Central memory CD8-positive, alpha-beta T cell (primary cell): ENCODE results near the gene NMU.
"Not testable (repeated sequence)": the region's sequence is repeated elsewhere in the genome, so short reads cannot be mapped to it uniquely, and the experiment has no call there.

Experiments
- ATAC-seq: fragments of 150-1000 bp; cut with Tn5 transposase; replicated peaks from 2 replicates; pipeline ENCODE4 v1.10.0; 2022; ENCODE audit warnings: mild to moderate bottlenecking, moderate FRiP score, moderate number of reproducible peaks; ENCODE audit not compliant: poor library complexity, severe bottlenecking; ENCODE audit errors: extremely low read depth
- DNase-seq, 2 donors: peaks; one replicate each; pipeline ENCODE4 v3.0.0; 2021; ENCODE audit warnings: low spot score in 2 of 2
- H3K27ac Mint-ChIP-seq: one replicate; pipeline ENCODE4 v1.8.0; 2022; ENCODE audit warnings: low read depth, mild to moderate bottlenecking, moderate library complexity, mixed read lengths
- H3K27me3 Mint-ChIP-seq: one replicate; pipeline ENCODE4 v1.8.0; 2022; ENCODE audit warnings: mixed read lengths
- H3K36me3 Mint-ChIP-seq: one replicate; pipeline ENCODE4 v1.8.0; 2022; ENCODE audit warnings: mild to moderate bottlenecking, moderate library complexity, mixed read lengths; ENCODE audit not compliant: insufficient read depth
- H3K4me1 Mint-ChIP-seq: one replicate; pipeline ENCODE4 v1.8.0; 2022; ENCODE audit warnings: mixed read lengths
- H3K4me3 Mint-ChIP-seq: one replicate; pipeline ENCODE4 v1.8.0; 2022; ENCODE audit warnings: mild to moderate bottlenecking, moderate library complexity, mixed read lengths
- H3K9me3 Mint-ChIP-seq: one replicate; pipeline ENCODE4 v1.8.0; 2022; ENCODE audit warnings: mixed read lengths

Gene NMU

DNA sequence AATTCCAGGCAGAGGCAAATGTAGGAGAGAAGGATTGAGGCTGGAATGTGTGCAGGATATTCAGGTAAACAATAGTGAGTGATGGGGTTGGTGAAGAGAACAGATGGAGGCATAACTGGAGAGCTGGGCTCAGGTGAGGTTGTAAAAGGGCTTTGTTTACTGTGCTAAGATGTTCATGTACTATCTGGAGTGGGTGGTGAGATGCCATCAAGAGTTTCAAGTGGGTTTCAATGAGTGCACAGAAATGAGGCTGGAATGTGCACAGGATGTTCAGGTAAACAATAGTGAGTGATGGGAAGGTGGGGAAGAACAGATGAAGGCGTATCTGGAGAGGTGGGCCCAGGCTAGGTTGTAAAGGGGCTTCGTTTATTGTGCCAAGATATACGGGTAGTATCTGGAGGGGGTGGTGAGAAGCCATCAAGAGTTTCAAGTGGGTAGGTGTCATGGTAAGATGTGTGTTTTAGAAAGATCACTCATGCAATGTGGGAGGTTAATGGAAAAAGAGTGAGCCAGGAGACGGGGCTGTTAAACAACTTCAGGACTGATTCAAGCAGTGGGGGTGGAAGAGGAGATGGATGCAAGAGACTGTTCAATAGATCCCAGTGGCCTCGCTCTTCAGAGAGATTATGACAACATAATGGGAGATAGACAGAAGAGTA is 25.4 kb upstream of the NMU start:
- no peak for ATAC-seq
- no peak for DNase-seq
- Mint-ChIP-seq H3K36me3 (no peaks in the 10 kb centered on the region), H3K9me3 (no peaks in the 10 kb centered on the region), H3K4me1 (no peaks in the 10 kb centered on the region), H3K27me3 (peaks cover 43% of the 10 kb centered on the region), H3K27ac (no peak overlapping the region), H3K4me3 (no peak overlapping the region)

DNA sequence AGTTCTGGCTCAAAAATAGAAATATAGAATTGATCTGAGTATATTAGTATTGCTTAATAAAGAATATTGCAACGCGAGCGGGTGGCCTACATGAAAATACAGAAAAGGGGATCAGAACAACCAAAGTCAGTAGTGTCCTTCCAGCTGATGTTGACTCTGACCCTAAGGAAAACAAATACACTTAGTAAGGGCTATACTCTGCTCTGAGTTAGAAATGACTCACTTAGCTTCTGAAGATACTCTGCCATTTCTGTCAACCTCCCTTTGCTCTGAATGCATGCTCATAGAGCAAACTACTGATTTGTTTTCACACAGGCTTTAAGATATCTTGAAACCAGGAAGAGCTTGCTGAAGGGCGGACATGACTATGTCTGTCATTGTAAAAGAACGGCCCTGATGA is 22.6 kb upstream of the NMU start:
- Mint-ChIP-seq H3K27ac (no peak overlapping the region), H3K27me3 (peaks cover 28% of the 10 kb centered on the region), H3K36me3 (no peaks in the 10 kb centered on the region), H3K4me1 (no peaks in the 10 kb centered on the region), H3K4me3 (no peak overlapping the region), H3K9me3 (no peaks in the 10 kb centered on the region)
- DNase-seq, result no peak
- no peak for ATAC-seq

DNA sequence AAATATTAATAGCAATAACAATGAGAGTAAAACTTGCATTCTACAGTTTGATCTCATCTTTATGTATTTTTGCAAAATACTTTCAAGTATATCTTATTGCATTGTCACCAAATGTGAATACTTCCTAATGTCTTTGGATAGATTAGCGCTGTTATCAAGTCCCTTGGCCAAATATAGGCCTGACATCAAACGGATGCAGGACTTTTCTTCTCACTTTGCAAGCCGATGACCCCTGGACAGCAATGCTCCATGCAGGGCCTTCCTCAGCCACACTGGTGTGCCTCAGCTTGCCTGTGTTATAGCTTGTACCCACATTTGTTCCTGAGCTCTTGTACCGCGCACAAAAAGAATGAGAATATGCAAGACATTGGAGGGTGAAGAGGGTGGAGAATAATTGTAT is 18.0 kb upstream of the NMU start:
- Mint-ChIP-seq H3K4me1 (no peaks in the 10 kb centered on the region), H3K9me3 (no peaks in the 10 kb centered on the region), H3K36me3 (no peaks in the 10 kb centered on the region), H3K27ac (no peak overlapping the region), H3K27me3 (peaks cover 37% of the 10 kb centered on the region), H3K4me3 (no peak overlapping the region)
- no peak for ATAC-seq
- DNase-seq, result no peak

DNA sequence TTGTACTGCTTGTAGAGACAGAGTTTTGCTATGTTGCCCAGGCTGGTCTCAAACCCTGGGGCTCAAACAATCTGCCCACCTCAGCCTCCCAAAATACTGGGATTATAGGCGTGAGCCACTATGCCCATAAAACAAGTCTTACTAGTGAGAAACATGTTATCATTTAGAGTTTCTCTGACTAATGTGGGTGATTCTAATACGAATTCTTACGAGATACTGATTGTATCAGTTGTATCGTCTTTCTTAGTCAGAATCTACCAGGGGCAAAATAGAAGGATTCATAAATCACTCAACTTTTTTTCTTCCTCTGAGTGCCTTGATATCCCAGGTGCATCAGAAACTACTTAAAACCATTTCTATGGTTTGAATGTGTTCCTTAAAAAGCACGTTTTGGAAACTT is 14.4 kb upstream of the NMU start:
- Mint-ChIP-seq H3K9me3 (no peaks in the 10 kb centered on the region), H3K4me3 (no peak overlapping the region), H3K36me3 (no peaks in the 10 kb centered on the region), H3K27me3 (peaks cover 34% of the 10 kb centered on the region), H3K27ac (no peak overlapping the region), H3K4me1 (no peaks in the 10 kb centered on the region)
- ATAC-seq (no peak), DNase-seq (no peak)

DNA sequence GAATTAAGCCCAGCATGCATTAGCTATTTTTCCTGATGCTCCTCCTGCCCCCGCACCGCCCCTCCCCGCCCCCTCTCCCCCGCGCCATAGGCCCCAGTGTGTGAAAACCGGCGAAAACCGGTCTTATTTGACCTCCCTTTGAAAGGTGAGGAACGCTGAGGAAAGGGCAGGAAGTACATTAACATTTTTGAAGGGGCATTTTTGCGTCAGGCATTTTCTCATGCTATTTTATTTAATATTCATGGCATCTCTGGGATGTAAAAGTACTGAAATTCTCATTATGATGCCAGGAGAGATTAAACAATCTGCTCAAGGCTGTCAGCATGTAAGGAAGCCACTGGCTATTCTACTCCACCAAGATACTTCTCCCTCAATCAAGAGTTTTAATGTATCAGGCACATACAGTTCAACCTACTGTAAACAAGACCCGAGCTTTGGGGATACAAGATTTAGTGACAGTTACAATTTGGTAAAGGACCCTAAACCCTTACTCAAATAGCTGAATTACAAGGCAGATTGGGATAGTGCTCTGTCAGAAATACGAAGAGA is 1.2 kb upstream of the NMU start:
- Mint-ChIP-seq H3K36me3 (no peaks in the 10 kb centered on the region), H3K27ac (no peak overlapping the region), H3K9me3 (no peaks in the 10 kb centered on the region), H3K4me1 (peaks cover 15% of the 10 kb centered on the region), H3K27me3 (peaks cover 76% of the 10 kb centered on the region), H3K4me3 (no peak overlapping the region)
- DNase-seq, result no peak
- ATAC-seq, result no peak

DNA sequence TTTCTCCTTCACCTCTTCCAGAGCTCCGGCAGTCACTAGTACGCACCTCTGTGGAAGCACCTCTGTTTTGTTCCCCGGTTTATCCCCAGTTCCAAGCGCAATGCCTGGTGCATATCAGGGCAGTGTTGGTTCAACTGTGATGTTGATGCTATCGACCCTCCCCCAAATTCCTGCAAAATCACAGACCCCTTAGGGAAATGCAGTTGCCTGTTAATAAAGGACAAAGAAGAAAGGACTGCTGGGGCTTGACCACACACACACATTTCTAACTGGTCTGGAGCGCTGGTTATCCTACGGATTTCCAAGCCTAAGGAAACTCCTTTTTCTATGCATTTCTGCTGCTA is 530 bp upstream of the NMU start:
- H3K27me3 Mint-ChIP-seq, result peaks cover 79% of the 10 kb centered on the region
- peak overlapping the region; percentile 68 for H3K4me3 Mint-ChIP-seq
- no peaks in the 10 kb centered on the region for H3K36me3 Mint-ChIP-seq
- H3K9me3 Mint-ChIP-seq, result no peaks in the 10 kb centered on the region
- no peak overlapping the region for H3K27ac Mint-ChIP-seq
- H3K4me1 Mint-ChIP-seq, result peaks cover 15% of the 10 kb centered on the region
- DNase-seq (no peak), ATAC-seq (no peak)

DNA sequence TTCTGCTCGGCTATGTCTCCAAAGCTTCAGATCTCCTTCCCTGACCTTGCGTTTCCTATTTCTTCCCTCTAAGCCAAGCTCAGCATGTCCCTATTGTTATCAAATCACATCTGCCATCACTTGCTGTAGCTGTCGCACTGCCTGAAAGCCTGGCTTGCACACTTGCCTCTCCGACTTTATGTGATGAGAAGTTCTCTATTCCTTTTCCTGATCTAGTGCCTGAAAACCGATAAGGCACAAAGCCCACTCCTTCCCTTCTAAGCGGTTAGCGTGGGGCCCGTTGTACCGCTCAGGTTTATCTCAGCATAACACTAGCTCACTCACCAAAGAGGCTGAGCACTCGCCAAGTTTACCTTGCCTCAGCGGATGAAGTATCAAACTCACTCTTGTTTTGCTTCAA is 816 bp downstream of the NMU start:
- Mint-ChIP-seq H3K27ac (no peak overlapping the region), H3K4me3 (peak overlapping the region; percentile 28), H3K9me3 (no peaks in the 10 kb centered on the region), H3K4me1 (peaks cover 15% of the 10 kb centered on the region), H3K27me3 (peaks cover 82% of the 10 kb centered on the region), H3K36me3 (no peaks in the 10 kb centered on the region)
- ATAC-seq (no peak), DNase-seq (no peak)

DNA sequence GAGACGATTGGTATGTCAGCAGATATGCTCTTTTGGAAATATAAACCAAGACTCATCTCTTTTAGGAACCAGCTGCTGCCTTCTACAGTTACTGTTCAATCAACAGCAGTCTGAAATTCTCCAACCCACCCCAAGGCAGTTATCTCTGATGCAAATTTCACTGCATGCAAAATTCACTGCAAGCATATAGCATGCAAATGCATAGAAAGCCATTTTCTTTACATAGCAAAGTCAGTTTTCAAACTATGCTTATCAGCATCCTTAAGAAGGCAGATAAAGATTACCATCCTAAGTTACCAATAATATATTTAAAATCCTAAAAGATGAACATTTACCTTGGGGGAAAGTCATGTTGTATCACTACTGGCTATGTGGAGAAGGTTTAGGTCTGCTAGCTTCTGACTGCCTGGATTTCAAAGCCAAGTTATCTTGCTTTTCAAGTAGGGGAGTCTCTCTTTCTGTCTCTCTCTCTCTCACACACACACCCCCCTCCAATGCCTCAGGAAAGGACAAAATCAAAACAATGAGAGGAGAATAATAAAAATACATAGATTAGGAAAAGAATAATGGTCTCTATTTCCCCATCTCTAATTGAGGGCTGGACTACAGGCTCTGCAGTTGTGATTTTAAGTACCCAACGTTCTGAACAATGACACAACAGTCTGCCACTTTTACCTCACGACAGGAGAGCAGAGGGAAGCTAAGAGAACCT is 1.5 kb downstream of the NMU start:
- Mint-ChIP-seq H3K36me3 (no peaks in the 10 kb centered on the region), H3K27ac (no peak overlapping the region), H3K27me3 (peaks cover 82% of the 10 kb centered on the region), H3K9me3 (no peaks in the 10 kb centered on the region), H3K4me3 (no peak overlapping the region), H3K4me1 (peaks cover 15% of the 10 kb centered on the region)
- DNase-seq, result no peak
- no peak for ATAC-seq

DNA sequence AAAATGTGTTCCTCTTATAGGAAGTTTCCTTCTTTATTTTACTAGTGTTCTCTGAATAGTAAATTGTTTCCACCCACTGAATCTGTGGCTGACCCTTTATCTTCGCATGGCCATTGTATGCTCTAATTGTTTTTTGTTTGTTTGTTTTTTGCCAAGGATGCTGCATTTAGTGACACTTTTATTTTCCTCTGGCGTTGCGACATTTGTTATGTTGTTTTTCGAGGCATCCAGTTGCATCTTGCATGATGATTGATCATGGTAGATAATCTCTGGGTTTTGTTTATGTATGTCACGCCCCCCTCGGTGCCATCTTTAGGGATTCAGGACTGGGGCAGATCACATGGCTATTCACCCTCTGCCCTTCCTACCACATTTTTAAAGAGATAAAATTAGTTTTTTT is 2.2 kb downstream of the NMU start:
- peaks cover 15% of the 10 kb centered on the region for H3K4me1 Mint-ChIP-seq
- no peak overlapping the region for H3K4me3 Mint-ChIP-seq
- ATAC-seq, result no peak
- no peaks in the 10 kb centered on the region for H3K36me3 Mint-ChIP-seq
- H3K27ac Mint-ChIP-seq, result no peak overlapping the region
- H3K9me3 Mint-ChIP-seq, result no peaks in the 10 kb centered on the region
- H3K27me3 Mint-ChIP-seq, result peaks cover 84% of the 10 kb centered on the region
- no peak for DNase-seq

DNA sequence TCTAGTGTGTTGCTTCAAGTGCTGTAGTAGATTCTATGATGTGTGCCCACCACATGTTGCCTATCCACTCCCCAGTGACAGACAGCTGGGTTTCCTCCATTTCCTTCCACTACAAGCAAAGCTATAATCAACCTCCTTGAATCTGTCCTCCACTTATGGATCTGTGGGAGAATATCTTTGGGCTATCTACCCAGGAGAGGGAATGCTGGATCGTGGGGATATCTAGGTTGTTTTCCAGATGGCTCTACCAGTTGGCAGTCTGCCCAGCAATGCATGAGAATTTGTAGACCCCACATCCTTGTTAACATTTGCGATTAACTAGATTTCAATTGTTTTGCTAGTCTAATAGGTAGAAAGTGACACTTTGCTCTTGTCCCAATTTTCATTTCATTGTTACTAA is 10.3 kb downstream of the NMU start:
- Mint-ChIP-seq H3K4me1 (no peaks in the 10 kb centered on the region), H3K4me3 (no peak overlapping the region), H3K27me3 (peaks cover 24% of the 10 kb centered on the region), H3K27ac (no peak overlapping the region), H3K36me3 (no peaks in the 10 kb centered on the region), H3K9me3 (no peaks in the 10 kb centered on the region)
- no peak for ATAC-seq
- DNase-seq, result no peak

DNA sequence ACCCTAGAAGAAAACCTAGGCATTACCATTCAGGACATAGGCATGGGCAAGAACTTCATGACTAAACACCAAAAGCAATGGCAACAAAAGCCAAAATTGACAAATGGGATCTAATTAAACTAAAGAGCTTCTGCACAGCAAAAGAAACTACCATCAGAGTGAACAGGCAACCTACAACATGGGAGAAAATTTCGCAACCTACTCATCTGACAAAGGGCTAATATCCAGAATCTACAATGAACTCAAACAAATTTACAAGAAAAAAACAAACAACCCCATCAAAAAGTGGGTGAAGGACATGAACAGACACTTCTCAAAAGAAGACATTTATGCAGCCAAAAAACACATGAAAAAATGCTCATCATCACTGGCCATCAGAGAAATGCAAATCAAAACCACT is 12.0 kb downstream of the NMU start:
- DNase-seq, H3K27me3 Mint-ChIP-seq, H3K27ac Mint-ChIP-seq, ATAC-seq, H3K4me3 Mint-ChIP-seq, H3K4me1 Mint-ChIP-seq, H3K9me3 Mint-ChIP-seq, H3K36me3 Mint-ChIP-seq: not testable (repeated sequence)

DNA sequence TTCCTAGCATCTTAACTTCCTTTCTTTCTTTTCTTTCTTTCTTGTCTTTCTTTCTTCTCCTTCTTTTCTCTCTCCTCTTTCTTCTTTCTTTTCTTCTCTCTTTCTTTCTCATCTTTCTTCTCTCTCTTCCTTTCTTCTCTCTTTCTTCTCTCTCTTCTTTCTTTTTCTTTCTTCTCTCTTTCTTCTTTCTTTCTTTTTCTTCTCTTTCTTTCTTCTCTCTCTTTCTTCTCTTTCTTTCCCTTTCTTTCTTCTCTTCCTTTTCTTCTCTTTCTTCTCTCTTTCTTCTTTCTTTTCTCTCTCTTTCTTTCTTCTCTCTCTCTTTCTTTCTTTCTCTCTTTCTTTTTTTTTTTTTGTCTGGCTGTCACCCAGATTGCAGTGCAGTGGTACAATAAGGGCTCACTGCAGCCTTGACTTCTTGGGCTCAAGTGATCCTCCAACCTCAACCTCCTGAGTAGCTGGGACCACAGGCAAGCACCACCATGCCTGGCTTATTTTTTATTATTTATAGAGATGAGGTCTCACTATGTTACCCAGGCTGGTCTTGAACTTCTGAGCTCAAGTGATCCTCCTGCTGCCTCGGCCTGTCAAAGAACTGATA is 17.5 kb downstream of the NMU start:
- Mint-ChIP-seq H3K4me1 (no peaks in the 10 kb centered on the region), H3K27me3 (peaks cover 17% of the 10 kb centered on the region), H3K27ac (no peak overlapping the region), H3K4me3 (no peak overlapping the region), H3K9me3 (no peaks in the 10 kb centered on the region), H3K36me3 (no peaks in the 10 kb centered on the region)
- DNase-seq (no peak), ATAC-seq (no peak)

DNA sequence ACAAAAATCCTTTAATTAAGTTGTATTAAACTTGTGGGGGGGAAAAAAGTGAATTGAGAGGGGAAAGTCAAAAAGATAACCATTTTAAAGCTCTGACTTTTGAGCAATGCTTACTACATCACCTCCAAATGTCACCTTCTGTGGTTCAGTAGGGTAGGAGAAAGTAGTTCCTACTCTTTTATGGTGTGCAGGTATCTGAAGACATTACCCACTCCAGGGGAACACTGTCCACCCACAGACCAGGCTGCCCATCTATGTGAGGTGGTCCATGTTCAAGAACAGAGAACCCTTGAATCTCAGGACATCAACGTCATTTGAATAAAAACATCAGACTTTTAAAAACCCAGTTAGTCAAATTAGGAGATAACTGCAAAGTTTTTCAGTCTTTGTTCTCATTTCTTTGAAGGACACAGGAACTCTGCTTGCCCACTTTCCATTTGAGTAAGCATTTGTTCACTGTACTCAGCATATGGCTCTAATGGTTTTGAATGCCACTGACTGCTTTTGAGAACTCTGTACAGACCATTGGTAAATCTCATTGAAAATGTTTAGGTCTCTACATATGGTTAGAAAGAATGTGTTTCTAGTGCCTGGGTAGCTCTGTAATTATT is 18.4 kb downstream of the NMU start:
- peaks cover 17% of the 10 kb centered on the region for H3K27me3 Mint-ChIP-seq
- H3K36me3 Mint-ChIP-seq, result no peaks in the 10 kb centered on the region
- no peak overlapping the region for H3K4me3 Mint-ChIP-seq
- no peaks in the 10 kb centered on the region for H3K4me1 Mint-ChIP-seq
- no peak overlapping the region for H3K27ac Mint-ChIP-seq
- DNase-seq (no peak), ATAC-seq (no peak)
- no peaks in the 10 kb centered on the region for H3K9me3 Mint-ChIP-seq
